ENCODE data around the gene GLG1.

DNA sequence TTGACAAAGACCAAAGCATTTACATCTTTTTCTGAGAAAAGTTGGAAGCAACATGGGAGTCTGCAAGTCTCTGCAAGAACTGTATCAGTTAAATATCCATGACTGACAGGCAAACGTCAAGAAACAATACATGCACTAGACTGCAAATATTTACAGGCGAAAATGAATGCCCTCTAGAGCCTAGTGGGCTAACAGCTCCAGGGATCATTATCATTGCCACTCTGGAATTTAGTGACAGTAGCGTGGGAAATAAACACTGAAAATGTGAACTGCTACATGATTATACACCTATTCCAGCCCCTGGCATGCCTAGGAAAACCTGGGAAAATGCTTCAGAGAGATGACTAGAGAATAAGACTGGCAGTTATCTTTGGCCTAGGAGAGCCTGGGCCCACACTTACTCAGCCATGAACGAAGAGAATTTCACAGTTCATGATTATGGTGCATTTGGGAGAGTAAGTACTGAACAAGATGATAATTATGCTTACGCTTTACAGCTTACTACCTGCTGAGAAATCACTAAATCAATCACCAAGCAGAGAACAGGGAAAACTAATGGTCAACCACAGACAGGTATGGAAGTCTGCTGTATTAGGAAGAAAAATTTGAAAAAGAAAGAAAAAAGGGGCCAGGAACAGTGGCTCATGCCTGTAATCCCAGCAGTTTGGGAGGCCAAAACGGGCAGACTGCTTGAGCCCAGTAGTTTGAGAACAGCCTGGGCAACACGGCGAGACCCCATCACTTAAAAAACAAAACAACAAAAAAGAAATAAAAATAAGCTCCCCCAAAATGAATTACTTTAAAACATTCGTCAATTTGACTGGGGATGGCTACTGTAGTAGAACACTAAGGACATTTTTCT lies 119.0 kb downstream of the GLG1 start:
- TF ChIP-seq, protein P1, sequence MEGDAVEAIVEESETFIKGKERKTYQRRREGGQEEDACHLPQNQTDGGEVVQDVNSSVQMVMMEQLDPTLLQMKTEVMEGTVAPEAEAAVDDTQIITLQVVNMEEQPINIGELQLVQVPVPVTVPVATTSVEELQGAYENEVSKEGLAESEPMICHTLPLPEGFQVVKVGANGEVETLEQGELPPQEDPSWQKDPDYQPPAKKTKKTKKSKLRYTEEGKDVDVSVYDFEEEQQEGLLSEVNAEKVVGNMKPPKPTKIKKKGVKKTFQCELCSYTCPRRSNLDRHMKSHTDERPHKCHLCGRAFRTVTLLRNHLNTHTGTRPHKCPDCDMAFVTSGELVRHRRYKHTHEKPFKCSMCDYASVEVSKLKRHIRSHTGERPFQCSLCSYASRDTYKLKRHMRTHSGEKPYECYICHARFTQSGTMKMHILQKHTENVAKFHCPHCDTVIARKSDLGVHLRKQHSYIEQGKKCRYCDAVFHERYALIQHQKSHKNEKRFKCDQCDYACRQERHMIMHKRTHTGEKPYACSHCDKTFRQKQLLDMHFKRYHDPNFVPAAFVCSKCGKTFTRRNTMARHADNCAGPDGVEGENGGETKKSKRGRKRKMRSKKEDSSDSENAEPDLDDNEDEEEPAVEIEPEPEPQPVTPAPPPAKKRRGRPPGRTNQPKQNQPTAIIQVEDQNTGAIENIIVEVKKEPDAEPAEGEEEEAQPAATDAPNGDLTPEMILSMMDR (IDR thresholded peaks at IDR 0.05; ENCODE audit: low read depth, low read length): no peak
- no peak for TF ChIP-seq POLR2A (IDR thresholded peaks at IDR 0.05; ENCODE audit: extremely low read depth, insufficient read length)

All from NB4 (cell line).